Activated CD8-positive, alpha-beta memory T cell treated with anti-CD3 and anti-CD28 coated beads, Interleukin-2, amount 50 U/mL, for 1 hour (primary cell): ENCODE measurements around the gene ATRX.
"Not testable (repeated sequence)": the region's sequence is repeated elsewhere in the genome, so short reads cannot be mapped to it uniquely, and the experiment has no call there.

Experiments
- DNase-seq: peaks from one replicate; pipeline ENCODE4 v3.0.0-alpha.2; 2020; ENCODE audit errors: extremely low read depth

Gene ATRX

DNA sequence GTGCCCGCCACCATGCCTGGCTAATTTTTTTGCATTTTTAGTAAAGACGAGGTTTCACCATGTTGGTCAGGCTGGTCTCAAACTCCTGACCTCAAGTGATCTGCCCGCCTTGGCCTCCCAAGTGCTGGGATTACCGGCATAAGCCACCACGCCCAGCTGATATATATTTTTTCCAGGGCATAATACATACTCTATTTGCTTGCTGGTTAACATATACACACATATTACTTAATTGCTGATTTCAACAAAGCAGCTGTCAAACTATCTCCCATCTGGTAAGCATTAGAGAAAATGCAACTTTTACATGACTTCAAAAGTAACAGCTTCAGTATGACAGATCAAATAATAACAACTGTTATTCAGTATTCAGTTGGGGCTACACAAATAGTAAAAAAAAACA is 164.6 kb downstream of the ATRX start:
- DNase-seq = not testable (repeated sequence)

- no peak for DNase-seq
Observed at GRCh38 chrX:77617206-77617605, 168.8 kb downstream of the ATRX start.

DNA sequence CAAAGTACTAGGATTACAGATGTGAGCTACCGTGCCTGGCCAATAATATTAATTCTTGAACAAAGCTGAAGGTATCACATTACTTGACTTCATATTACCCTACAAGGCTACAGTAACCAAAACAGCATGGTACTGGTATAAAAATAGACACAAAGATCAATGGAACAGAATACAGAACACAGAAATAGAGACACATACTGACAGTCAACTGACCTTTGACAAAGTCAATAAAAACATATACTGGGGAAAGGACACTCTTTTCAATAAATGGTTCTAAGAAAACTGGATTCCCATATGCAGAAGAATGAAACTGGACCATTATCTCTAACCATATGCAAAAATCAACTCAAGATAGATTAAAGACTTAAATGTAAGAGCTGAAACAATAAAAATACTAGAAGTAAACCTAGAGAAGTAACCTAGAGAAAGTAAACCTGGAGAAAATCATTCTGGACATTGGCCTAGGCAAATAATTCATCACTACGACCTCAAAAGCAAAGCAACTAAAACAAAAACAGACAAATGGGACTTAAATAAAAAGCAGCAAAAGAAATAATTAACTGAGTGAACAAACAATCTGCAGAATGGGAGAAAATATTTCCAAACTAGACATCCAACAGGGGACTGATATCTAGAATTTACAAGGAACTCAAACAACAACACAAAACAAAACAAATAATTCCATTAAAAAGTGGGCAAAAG is 182.2 kb downstream of the ATRX start:
- DNase-seq = no peak

- no peak for DNase-seq
Observed at GRCh38 chrX:77597511-77597910, 188.5 kb downstream of the ATRX start.

GRCh38 chrX:77597090-77597489 is 188.9 kb downstream of the ATRX start:
- DNase-seq = no peak

GRCh38 chrX:77595848-77596247 is 190.2 kb downstream of the ATRX start:
- no peak for DNase-seq

GRCh38 chrX:77572322-77572721 is 213.7 kb downstream of the ATRX start:
- no peak for DNase-seq

GRCh38 chrX:77565278-77565677 is 220.7 kb downstream of the ATRX start:
- no peak for DNase-seq

- no peak for DNase-seq
Observed at GRCh38 chrX:77564823-77565222, 221.2 kb downstream of the ATRX start.

DNA sequence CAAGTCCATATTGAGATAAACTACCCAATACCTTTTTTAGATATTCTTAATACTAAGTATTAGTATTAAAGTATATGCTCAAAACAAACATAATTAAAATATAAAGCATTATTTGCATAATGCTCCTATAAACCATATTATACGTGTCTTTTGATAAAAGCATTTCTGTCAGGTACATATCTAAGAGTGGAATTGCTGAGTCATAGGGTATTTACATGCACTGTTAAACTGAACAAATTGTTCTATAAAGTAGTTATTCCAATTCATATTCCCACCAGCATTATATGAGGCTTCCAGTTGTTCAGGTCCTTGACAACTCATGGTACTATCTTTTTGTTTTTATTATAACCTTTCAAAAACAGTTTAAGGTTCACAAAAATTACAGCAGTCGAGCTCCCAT is 224.6 kb downstream of the ATRX start:
- DNase-seq = no peak

DNA sequence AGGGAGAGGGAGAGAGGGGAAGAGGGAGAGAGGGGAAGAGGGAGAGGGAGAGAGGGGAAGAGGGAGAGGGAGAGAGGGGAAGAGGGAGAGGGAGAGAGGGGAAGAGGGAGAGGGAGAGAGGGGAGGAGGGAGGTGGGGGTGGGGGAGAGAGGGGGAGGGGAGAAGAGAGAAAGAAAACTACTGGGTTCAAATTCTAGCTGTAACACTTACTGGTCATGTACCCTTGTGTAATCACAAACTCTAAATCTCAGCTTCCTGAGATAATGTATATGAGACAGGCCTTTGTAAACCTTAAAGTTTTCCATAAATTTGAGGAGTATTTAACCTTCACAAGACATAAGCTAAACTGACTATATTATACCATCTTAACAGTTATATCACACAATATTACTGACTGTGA is 229.7 kb downstream of the ATRX start:
- DNase-seq = no peak

DNA sequence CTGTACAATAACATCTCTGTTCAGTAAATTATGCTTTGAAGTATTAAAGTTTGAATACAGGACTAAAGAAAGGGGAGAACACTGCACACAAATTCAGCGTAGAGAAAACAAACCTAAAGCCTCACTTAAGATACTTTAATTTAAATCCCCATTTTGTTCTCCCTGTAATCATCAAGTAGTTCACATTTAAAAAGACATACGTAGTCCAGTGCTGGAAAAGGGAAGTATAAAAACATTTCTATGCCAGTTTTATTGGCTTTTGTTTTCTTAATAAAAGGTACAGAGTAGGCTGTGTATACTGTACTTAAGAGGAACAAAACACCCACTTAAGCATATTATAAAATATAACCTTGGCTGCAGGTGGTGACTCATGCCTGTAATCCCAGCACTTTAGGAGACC is 237.3 kb downstream of the ATRX start:
- DNase-seq = no peak

- DNase-seq = not testable (repeated sequence)
Observed at GRCh38 chrX:77539778-77540177, 246.2 kb downstream of the ATRX start.

- not testable (repeated sequence) for DNase-seq
Observed at GRCh38 chrX:77531261-77531660, 254.8 kb downstream of the ATRX start.

DNA sequence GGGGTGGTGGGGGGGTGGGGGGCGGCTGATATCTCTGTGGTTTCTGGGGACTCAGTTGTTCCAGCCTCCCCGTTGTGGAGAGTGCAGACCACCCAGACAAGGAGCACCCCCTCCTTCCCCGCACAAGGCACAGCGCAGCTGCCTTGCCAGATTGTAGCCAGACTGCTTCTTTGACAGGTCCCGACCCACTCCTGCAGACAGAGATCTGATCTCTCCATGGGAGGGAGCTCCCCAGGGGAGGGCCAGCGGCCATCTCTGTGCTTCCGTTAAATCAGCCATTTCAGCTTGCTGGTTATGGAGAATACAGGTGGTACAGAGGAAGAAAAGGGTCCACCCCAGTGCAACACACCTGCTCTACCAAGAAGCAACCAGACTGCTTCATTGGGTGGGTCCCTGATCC is 258.0 kb downstream of the ATRX start:
- no peak for DNase-seq

GRCh38 chrX:77527233-77528001 is 258.6 kb downstream of the ATRX start:
- DNase-seq = no peak

GRCh38 chrX:77519765-77520164 is 266.3 kb downstream of the ATRX start:
- DNase-seq = no peak

GRCh38 chrX:77514177-77514576 is 271.8 kb downstream of the ATRX start:
- DNase-seq = no peak

DNA sequence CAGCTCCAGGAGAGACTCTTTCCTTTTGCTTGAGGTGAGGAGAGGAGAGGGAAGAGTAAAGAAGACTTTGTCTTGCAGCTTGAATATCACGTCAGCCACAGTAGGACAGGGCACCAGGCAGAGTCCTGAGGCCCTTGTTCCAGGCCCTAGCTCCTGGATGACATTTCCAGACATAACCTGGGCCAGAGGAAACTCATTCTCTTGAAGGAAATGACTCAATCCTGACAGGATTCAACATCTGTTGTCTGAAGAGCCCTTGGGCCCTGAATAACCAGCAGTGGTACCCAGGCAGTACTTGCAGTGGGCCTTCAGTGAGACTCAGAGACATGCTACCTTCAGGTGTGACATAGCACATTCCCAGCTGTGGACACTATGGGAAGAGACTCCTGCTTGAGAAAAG is 276.0 kb downstream of the ATRX start:
- no peak for DNase-seq

DNA sequence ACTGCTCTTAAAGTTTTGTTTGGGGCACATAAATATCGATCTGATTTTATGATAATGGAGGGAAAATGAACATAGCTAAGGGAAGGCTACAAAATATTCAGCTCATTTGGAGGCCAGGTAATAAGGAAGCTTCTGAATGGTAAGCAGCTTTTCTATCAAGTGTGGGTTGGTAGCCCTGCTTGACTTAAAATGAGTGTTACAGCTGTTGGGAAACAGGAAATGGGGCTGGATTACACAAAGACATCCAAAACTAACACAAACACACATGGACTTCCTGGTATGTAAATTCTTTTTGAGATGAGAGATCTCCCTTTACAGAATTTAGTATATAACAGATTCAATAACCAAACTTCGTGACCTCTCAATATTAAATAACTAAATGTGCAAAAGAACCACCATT is 280.8 kb downstream of the ATRX start:
- DNase-seq = no peak

GRCh38 chrX:77502951-77503525 is 283.0 kb downstream of the ATRX start:
- no peak for DNase-seq

- DNase-seq = not testable (repeated sequence)
Observed at GRCh38 chrX:77500164-77500563, 285.9 kb downstream of the ATRX start.
